Retinal pigment epithelial cell (primary cell): ENCODE results near the gene CXCR4.

Source experiments
- DNase-seq: peaks from one replicate; pipeline ENCODE4 v3.0.0-alpha.2; 2010; ENCODE audit warnings: low read depth
- H3K4me3 ChIP-seq: 2 replicates; pipeline ENCODE4 v1.5.1; 2011; ENCODE audit warnings: mild to moderate bottlenecking, low read length, control low read depth, moderate library complexity
- TF ChIP-seq, protein P1 (sequence below): conservative IDR thresholded peaks from 2 replicates; pipeline ENCODE4 v1.5.1; 2011; ENCODE audit warnings: low read depth, low read length, control low read depth, inconsistent platforms

CXCR4 gene

DNA sequence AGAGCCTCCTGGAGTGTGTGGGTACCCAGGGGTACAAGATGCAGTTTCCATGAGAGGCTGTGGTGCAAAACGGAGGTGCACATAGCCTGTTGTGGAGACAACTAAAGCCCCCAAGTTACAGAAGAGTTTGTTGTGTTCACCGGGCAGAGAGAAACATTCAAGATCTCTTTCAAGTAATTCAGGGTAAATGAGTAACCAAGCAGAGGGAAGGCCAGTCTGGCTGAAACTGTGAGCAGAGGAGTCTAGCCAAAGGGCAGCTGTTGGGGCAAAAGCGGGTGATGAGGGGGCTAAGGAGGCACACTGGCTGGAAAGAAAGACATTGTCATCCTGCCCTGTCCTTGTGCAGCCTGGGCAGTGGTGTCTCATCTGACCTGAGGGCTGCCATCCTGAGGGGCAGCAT is 52.0 kb downstream of the CXCR4 start:
- TF ChIP-seq, protein P1, sequence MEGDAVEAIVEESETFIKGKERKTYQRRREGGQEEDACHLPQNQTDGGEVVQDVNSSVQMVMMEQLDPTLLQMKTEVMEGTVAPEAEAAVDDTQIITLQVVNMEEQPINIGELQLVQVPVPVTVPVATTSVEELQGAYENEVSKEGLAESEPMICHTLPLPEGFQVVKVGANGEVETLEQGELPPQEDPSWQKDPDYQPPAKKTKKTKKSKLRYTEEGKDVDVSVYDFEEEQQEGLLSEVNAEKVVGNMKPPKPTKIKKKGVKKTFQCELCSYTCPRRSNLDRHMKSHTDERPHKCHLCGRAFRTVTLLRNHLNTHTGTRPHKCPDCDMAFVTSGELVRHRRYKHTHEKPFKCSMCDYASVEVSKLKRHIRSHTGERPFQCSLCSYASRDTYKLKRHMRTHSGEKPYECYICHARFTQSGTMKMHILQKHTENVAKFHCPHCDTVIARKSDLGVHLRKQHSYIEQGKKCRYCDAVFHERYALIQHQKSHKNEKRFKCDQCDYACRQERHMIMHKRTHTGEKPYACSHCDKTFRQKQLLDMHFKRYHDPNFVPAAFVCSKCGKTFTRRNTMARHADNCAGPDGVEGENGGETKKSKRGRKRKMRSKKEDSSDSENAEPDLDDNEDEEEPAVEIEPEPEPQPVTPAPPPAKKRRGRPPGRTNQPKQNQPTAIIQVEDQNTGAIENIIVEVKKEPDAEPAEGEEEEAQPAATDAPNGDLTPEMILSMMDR = no peak
- H3K4me3 ChIP-seq = no peak overlapping the region
- no peak for DNase-seq

DNA sequence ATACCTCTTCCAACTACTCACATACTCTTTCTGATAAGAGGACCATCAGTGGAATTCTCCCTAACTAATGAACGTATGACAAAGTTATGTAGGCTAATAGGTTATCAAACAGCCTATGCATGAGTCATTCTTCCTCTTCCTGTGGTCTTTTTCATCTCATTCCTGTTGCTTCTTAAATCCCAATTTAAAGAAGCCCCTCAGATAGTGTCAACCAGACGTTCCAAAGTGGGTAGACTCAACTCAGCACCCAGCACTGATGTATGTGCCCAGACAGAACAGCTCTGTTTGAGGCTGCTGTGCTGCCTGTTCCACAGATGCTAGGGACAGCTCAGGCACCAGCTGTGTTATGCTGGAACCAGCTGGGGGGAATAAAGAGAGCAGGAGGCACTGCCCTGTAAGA is 52.6 kb downstream of the CXCR4 start:
- H3K4me3 ChIP-seq = no peak overlapping the region
- TF ChIP-seq, protein P1 = no peak
- DNase-seq = no peak
